SU-DHL-6 (cell line): ENCODE results near the gene PGAM4.
"Not testable (repeated sequence)": the region's sequence is repeated elsewhere in the genome, so short reads cannot be mapped to it uniquely, and the experiment has no call there.

Experiments
- H2AFZ ChIP-seq: fragments of 200-600 bp; sonication (generic); 2 replicates; pipeline ENCODE4 v1.6.1; 2014; ENCODE audit warnings: low read depth, mild to moderate bottlenecking, moderate library complexity, mixed read lengths, antibody characterized with exemption, low read length; ENCODE audit not compliant: severe bottlenecking
- H3F3A ChIP-seq: fragments of 200-600 bp; shearing (Covaris generic); 2 replicates; pipeline ENCODE4 v1.6.0; 2016; ENCODE audit warnings: antibody characterized with exemption, mild to moderate bottlenecking; ENCODE audit not compliant: insufficient read depth
- H3K27ac ChIP-seq: fragments of 200-600 bp; sonication (generic); 2 replicates; pipeline ENCODE4 v1.5.1; 2016; ENCODE audit warnings: low read depth, mild to moderate bottlenecking, low read length, moderate library complexity, mixed read lengths
- H3K27me3 ChIP-seq: fragments of 200-600 bp; sonication (generic), shearing (Covaris generic); 2 replicates; pipeline ENCODE4 v1.6.0; 2014; ENCODE audit warnings: mild to moderate bottlenecking, low read length
- H3K36me3 ChIP-seq: fragments of 200-600 bp; sonication (generic); 2 replicates; pipeline ENCODE4 v1.6.1; 2014; ENCODE audit warnings: mild to moderate bottlenecking, low read length, mixed read lengths
- H3K4me2 ChIP-seq: fragments of 300-600, 200-600 bp; shearing (Covaris generic), sonication (generic); 2 replicates; pipeline ENCODE4 v1.6.0; 2014; ENCODE audit warnings: low read length, low read depth, mild to moderate bottlenecking; ENCODE audit not compliant: poor library complexity, severe bottlenecking
- H3K4me3 ChIP-seq: fragments of 200-600 bp; sonication (generic); 2 replicates; pipeline ENCODE4 v1.5.1; 2014; ENCODE audit warnings: antibody characterized with exemption, low read length, mild to moderate bottlenecking, mixed read lengths; ENCODE audit not compliant: insufficient read depth, poor library complexity, severe bottlenecking
- H3K79me2 ChIP-seq: fragments of 200-600 bp; sonication (generic); 2 replicates; pipeline ENCODE4 v1.6.1; 2014; ENCODE audit warnings: mild to moderate bottlenecking, low read length, moderate library complexity; ENCODE audit not compliant: insufficient read depth
- H3K9ac ChIP-seq: fragments of 200-600 bp; sonication (generic); 2 replicates; pipeline ENCODE4 v1.7.0; 2014; ENCODE audit warnings: mild to moderate bottlenecking, low read length
- H3K9me2 ChIP-seq: fragments of 200-600 bp; sonication (generic); replicated peaks from 2 replicates; pipeline ENCODE4 v1.6.1; 2014; ENCODE audit warnings: low read length; ENCODE audit not compliant: insufficient read depth
- H3K9me3 ChIP-seq: fragments of 200-600 bp; sonication (generic); 2 replicates; pipeline ENCODE4 v1.6.1; 2014; ENCODE audit warnings: low read length, mixed read lengths; ENCODE audit not compliant: insufficient read depth
- H4K20me1 ChIP-seq: fragments of 200-600 bp; sonication (generic); 2 replicates; pipeline ENCODE4 v1.6.1; 2014; ENCODE audit warnings: low read depth, mild to moderate bottlenecking, antibody characterized with exemption, low read length, moderate library complexity, mixed read lengths
- EZH2phosphoT487 ChIP-seq: fragments of 200-600 bp; sonication (generic), shearing (Covaris generic); conservative IDR thresholded peaks from 2 replicates; pipeline ENCODE4 v1.6.1; 2018; ENCODE audit warnings: mild to moderate bottlenecking, antibody characterized with exemption, low read length, moderate library complexity, mixed read lengths
- TF ChIP-seq, protein P1 (sequence below): fragments of 200-600 bp; sonication (generic); IDR thresholded peaks from one replicate; pipeline ENCODE4 v1.5.1; 2017; ENCODE audit warnings: antibody characterized with exemption, mild to moderate bottlenecking, low read length, moderate library complexity; ENCODE audit not compliant: insufficient read depth, poor library complexity, severe bottlenecking

Gene PGAM4

DNA sequence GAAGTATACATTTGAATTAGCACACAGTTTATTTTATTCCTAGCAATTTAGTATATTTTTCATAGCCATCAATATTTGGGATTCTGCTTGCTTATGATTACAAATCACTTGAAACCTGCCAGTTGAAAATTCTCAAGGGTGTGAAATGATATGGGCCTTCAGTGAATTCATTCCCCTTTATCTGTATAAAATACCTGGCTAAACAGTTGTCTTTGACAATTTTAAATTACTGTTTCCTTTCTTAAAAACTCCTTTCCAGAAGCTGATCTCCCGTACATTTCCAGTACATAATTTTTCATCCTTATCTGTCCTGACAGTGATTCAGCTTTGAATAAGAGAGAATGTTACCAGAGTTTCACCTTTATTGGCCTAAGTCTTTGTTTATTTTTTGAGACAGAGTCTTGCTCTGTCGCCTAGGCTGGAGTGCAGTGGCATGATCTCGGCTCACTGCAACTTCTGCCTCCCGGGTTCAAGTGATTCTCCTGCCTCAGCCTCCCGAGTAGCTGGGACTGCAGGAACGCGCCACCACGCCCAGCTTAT lies 45.0 kb downstream of the PGAM4 start:
- Histone ChIP-seq H3K4me2 (no peak overlapping the region), H3K4me3 (no peak overlapping the region)

DNA sequence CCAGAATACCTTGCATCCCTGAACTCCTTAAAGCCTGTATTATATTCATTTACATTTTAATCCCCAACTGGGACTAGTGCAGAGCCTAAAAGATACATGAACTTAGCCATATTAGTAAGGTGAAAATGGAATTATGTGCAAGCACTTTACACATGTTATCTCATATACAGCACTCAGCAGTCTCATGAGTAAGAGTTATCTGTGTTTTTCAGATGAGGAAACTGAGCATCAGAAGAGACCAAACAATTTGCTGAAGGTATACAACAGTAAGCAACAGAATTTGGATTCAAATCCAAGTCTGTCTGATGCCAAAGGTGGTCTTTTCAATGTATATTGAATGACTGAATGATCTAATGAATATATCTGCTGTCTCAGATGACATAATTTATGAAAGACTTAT lies 46.7 kb downstream of the PGAM4 start:
- Histone ChIP-seq H3K79me2 (no peaks in the 10 kb centered on the region), H3K27ac (no peak overlapping the region), H2AFZ (no peak overlapping the region), H3K9me2 (no peaks in the 10 kb centered on the region), H3K27me3 (no peaks in the 10 kb centered on the region), H3K9ac (no peak overlapping the region), H4K20me1 (no peaks in the 10 kb centered on the region), H3K4me2 (no peak overlapping the region), H3K9me3 (no peaks in the 10 kb centered on the region), H3K4me3 (no peak overlapping the region), H3K36me3 (no peaks in the 10 kb centered on the region), H3F3A (no peaks in the 10 kb centered on the region)
- no peak for TF ChIP-seq EZH2phosphoT487
- TF ChIP-seq, protein P1, sequence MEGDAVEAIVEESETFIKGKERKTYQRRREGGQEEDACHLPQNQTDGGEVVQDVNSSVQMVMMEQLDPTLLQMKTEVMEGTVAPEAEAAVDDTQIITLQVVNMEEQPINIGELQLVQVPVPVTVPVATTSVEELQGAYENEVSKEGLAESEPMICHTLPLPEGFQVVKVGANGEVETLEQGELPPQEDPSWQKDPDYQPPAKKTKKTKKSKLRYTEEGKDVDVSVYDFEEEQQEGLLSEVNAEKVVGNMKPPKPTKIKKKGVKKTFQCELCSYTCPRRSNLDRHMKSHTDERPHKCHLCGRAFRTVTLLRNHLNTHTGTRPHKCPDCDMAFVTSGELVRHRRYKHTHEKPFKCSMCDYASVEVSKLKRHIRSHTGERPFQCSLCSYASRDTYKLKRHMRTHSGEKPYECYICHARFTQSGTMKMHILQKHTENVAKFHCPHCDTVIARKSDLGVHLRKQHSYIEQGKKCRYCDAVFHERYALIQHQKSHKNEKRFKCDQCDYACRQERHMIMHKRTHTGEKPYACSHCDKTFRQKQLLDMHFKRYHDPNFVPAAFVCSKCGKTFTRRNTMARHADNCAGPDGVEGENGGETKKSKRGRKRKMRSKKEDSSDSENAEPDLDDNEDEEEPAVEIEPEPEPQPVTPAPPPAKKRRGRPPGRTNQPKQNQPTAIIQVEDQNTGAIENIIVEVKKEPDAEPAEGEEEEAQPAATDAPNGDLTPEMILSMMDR, result no peak

More for the DNA sequence above, 45.0 kb downstream of the PGAM4 start:
- no peak overlapping the region for H3K27ac ChIP-seq
- H3K36me3 ChIP-seq, result no peaks in the 10 kb centered on the region
- no peak overlapping the region for H2AFZ ChIP-seq
- H3F3A ChIP-seq, result no peaks in the 10 kb centered on the region
- H3K27me3 ChIP-seq, result no peaks in the 10 kb centered on the region
- H3K79me2 ChIP-seq, result no peaks in the 10 kb centered on the region
- H4K20me1 ChIP-seq, result no peaks in the 10 kb centered on the region
- H3K9ac ChIP-seq, result no peak overlapping the region
- no peaks in the 10 kb centered on the region for H3K9me3 ChIP-seq
- TF ChIP-seq, protein P1, result no peak
- H3K9me2 ChIP-seq, result no peaks in the 10 kb centered on the region

DNA sequence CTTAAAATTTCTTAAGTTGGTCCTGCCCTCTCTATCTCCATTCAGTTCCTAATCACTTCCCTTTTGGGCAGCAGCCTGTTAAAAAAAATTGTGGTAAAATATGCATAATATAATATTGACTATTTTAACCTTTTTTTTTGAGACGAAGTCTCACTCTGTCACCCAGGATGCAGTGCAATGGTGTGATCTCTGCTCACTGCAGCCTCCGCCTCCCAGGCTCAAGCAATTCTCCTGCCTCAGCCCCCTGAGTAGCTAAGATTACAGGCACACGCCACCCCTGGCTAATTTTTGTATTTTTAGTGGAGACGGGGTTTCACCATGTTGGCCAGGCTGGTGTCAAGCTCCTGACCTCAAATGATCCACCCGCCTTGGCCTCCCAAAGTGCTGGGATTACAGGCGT lies 50.1 kb downstream of the PGAM4 start:
- not testable (repeated sequence) for H3K36me3 ChIP-seq, H2AFZ ChIP-seq, H3K9me3 ChIP-seq, H3K27me3 ChIP-seq, H4K20me1 ChIP-seq, H3K27ac ChIP-seq, H3K4me3 ChIP-seq, H3K9ac ChIP-seq, H3K9me2 ChIP-seq, H3K79me2 ChIP-seq, H3F3A ChIP-seq, H3K4me2 ChIP-seq

DNA sequence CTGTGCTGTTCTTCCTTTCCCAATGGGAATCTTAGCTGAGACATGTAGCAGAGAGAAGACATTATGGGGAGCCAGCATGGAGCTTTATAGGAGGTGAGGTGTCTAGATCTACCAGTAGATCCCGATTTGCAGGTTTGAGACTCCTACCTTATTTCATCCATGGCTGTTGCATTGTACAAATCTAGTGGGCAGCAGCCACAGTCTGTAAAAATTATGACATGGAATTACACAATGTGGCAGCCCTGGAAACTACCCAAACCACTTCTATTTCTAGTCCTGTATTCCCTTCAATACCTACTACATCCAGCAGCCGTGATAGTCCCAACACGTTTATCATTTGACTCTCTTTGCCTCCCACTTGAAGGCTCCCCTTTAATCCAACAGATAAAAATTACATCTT lies 50.9 kb downstream of the PGAM4 start:
- Histone ChIP-seq H3K27me3 (no peaks in the 10 kb centered on the region), H3K9me3 (no peaks in the 10 kb centered on the region), H3F3A (no peaks in the 10 kb centered on the region), H3K4me3 (no peak overlapping the region), H3K4me2 (no peak overlapping the region), H3K9ac (no peak overlapping the region), H4K20me1 (no peaks in the 10 kb centered on the region), H2AFZ (no peak overlapping the region), H3K9me2 (no peaks in the 10 kb centered on the region), H3K79me2 (0 out of 2 replicates have a peak, but pooled peaks cover 4% of the 10 kb centered on the region), H3K27ac (no peak overlapping the region), H3K36me3 (no peaks in the 10 kb centered on the region)
- TF ChIP-seq, protein P1, result no peak
- TF ChIP-seq EZH2phosphoT487, result no peak
